HepG2 (cell line): ENCODE measurements around the gene PIGZ. TPM values are rescaled to one million over a fixed set of nuclear protein-coding genes. Genes with fewer than 3 reads are reported as not detected.
A peak's percentile ranks its signal among the peaks of the same experiment; 100 is the strongest.

Experiments used
- ELF1 ChIP-seq: sonication (generic); formaldehyde crosslinking; IDR thresholded peaks from 2 replicates; pipeline ENCODE4 v1.4.0; 2020; ENCODE audit warnings: missing genetic modification reagents
- ESRRA ChIP-seq: sonication (generic); formaldehyde crosslinking; IDR thresholded peaks from 2 replicates; pipeline ENCODE4 v1.5.1; 2020; ENCODE audit warnings: mild to moderate bottlenecking, low read depth, missing genetic modification reagents
- KAT7 ChIP-seq: IDR thresholded peaks from 2 replicates; pipeline ENCODE4 v1.6.1; 2018; ENCODE audit warnings: borderline replicate concordance, missing compliant biosample characterization
- MAZ ChIP-seq, 2 experiments: sonication (generic) in 1 of 2; formaldehyde crosslinking in 1 of 2; IDR thresholded peaks; 2 replicates each; pipeline versions ENCODE4 v1.5.0 to v1.6.1; 2012 to 2020; ENCODE audit warnings: low read depth in 2 of 2, mild to moderate bottlenecking in 2 of 2, borderline replicate concordance in 1 of 2, improper control_type of control experiment in 1 of 2, low read length in 1 of 2, missing genetic modification reagents in 1 of 2, moderate library complexity in 1 of 2
- REXO4 ChIP-seq: sonication (generic); formaldehyde crosslinking; IDR thresholded peaks from 2 replicates; pipeline ENCODE4 v1.8.0; 2022; ENCODE audit warnings: missing genetic modification reagents, mild to moderate bottlenecking, borderline replicate concordance
- SMAD1 ChIP-seq: sonication (generic); formaldehyde crosslinking; IDR thresholded peaks from 2 replicates; pipeline ENCODE4 v1.4.0; 2020; ENCODE audit warnings: missing genetic modification reagents, low read depth, mild to moderate bottlenecking, borderline replicate concordance
- SOX6 ChIP-seq, 2 experiments: fragments of 450-650 bp in 1 of 2; sonication (generic) in 1 of 2; formaldehyde crosslinking in 1 of 2; IDR thresholded peaks; 2 replicates each; pipeline versions ENCODE4 v1.4.0 to v1.6.1; 2017 to 2020; ENCODE audit warnings: antibody characterized with exemption in 1 of 2, mild to moderate bottlenecking in 1 of 2, missing genetic modification reagents in 1 of 2
- ZFYVE20 ChIP-seq: sonication (generic); formaldehyde crosslinking; IDR thresholded peaks from 2 replicates; pipeline ENCODE4 v1.8.0; 2023; ENCODE audit warnings: low read depth, mild to moderate bottlenecking, moderate library complexity, missing genetic modification reagents, borderline replicate concordance
- ZNF224 ChIP-seq: sonication (generic); formaldehyde crosslinking; IDR thresholded peaks from 2 replicates; pipeline ENCODE4 v1.5.0; 2020; ENCODE audit warnings: mild to moderate bottlenecking, missing genetic modification reagents
- ZNF234 ChIP-seq: sonication (generic); formaldehyde crosslinking; conservative IDR thresholded peaks from 2 replicates; pipeline ENCODE4 v1.5.1; 2020; ENCODE audit warnings: mild to moderate bottlenecking, missing genetic modification reagents
- polyA plus RNA-seq, 8 experiments: library from polyadenylated mRNA; depleted of rRNA in 3 of 8; stranded (reverse) in 7 of 8; unstranded in 1 of 8; fragments of >200 nt; fragmentation: Illumina TruSeq in 4 of 8; extraction: Trizol in 4 of 8; gene quantifications; 2 replicates each; pipeline versions ENCODE4 v1.2.1 to v1.2.3, GENCODE V29; 2011 to 2016; ENCODE audit warnings: low read depth in 4 of 8, missing spikeins in 1 of 8, mixed read lengths in 1 of 8; ENCODE audit not compliant: insufficient read depth in 1 of 8
- total RNA-seq, 5 experiments: library from RNA; depleted of rRNA; stranded (reverse); fragments of >200 nt; fragmentation: Illumina TruSeq; extraction: Trizol; gene quantifications; 2 replicates each; pipeline ENCODE4 v1.2.3, GENCODE V29; 2016; ENCODE audit warnings: low read depth in 1 of 5
- TF ChIP-seq, protein P1 (sequence below): IDR thresholded peaks from 2 replicates; pipeline ENCODE4 v1.6.1; 2012; ENCODE audit warnings: low read length, improper control_type of control experiment
- TF ChIP-seq, protein P2 (sequence below): sonication (generic); formaldehyde crosslinking; IDR thresholded peaks from 2 replicates; pipeline ENCODE4 v1.4.0; 2020; ENCODE audit warnings: missing genetic modification reagents, mild to moderate bottlenecking, borderline replicate concordance
- TF ChIP-seq, protein P3 (sequence below): IDR thresholded peaks from 2 replicates; pipeline ENCODE4 v1.6.1; 2016; ENCODE audit warnings: control low read depth

PIGZ gene
- total and polyA plus RNA-seq, 2 of the 13 experiments (the other 11 are each of a cell fraction or from before 2014, with no cell fraction given) = 4.7 to 60.5 TPM

DNA sequence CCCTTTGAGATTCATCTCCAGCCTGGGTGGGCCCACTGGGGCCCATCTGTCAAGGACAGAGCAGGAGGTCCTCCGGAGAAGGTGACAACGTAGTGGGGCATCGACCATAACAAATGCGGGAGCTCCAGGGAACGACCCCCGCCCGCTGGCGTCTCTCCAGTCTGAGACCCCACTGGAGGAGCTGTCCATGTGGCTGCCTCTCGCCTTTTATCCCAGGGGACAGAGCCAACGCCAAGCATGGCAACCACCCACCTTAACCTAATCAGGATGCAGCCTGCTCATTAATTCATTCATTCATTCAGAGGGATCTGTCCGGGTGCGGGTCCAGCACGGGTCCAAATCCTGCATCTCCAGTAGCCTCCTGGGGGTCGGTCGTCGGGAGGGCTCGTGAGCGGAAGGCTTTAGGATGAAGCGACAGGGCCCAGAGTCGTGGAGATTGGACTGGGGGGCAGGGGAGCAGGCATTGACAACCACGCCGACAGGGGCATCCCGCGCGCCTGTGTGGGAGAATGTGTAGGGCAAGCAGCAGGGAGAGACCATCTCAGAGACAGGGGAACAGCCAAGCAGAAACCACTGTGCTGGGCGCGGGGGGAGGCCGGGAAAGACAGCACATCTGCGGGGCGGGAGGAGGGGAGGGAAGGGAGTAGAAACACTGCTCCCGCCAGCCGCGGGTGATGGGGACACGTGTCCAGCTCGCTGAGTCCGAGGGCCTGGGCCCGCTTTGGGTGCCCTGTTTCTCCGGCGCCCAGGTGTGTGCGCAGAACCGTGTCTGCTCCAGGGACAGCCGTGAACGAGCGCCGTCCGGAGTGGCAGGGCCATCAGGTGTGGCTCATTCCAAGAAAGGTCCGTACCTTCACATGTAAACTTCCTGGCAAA lies 1.9 kb downstream of the PIGZ start (continued):
- TF ChIP-seq, protein P1, sequence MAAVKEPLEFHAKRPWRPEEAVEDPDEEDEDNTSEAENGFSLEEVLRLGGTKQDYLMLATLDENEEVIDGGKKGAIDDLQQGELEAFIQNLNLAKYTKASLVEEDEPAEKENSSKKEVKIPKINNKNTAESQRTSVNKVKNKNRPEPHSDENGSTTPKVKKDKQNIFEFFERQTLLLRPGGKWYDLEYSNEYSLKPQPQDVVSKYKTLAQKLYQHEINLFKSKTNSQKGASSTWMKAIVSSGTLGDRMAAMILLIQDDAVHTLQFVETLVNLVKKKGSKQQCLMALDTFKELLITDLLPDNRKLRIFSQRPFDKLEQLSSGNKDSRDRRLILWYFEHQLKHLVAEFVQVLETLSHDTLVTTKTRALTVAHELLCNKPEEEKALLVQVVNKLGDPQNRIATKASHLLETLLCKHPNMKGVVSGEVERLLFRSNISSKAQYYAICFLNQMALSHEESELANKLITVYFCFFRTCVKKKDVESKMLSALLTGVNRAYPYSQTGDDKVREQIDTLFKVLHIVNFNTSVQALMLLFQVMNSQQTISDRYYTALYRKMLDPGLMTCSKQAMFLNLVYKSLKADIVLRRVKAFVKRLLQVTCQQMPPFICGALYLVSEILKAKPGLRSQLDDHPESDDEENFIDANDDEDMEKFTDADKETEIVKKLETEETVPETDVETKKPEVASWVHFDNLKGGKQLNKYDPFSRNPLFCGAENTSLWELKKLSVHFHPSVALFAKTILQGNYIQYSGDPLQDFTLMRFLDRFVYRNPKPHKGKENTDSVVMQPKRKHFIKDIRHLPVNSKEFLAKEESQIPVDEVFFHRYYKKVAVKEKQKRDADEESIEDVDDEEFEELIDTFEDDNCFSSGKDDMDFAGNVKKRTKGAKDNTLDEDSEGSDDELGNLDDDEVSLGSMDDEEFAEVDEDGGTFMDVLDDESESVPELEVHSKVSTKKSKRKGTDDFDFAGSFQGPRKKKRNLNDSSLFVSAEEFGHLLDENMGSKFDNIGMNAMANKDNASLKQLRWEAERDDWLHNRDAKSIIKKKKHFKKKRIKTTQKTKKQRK = no peak
- TF ChIP-seq ELF1 (CRISPR knock-in tag) (no peak), REXO4 (no peak), ZNF234 (CRISPR knock-in tag) (no peak), ESRRA (CRISPR knock-in tag) (0 out of 2 replicates have a peak, but pooled peaks have one; percentile 46), ZNF224 (CRISPR knock-in tag) (no peak), MAZ (IDR thresholded peaks at IDR 0.05; ENCODE audit: borderline replicate concordance, low read depth, low read length) (no peak), MAZ (CRISPR knock-in tag; IDR thresholded peaks at IDR 0.05; ENCODE audit: low read depth) (peak; percentile 27; the same call in 1 of the 2 replicates), SMAD1 (CRISPR knock-in tag) (no peak), SOX6 (IDR thresholded peaks at IDR 0.05) (no peak), SOX6 (CRISPR knock-in tag; IDR thresholded peaks at IDR 0.05) (no peak), ZFYVE20 (CRISPR knock-in tag) (no peak), KAT7 (CRISPR knock-in tag) (no peak)
- TF ChIP-seq, protein P2, sequence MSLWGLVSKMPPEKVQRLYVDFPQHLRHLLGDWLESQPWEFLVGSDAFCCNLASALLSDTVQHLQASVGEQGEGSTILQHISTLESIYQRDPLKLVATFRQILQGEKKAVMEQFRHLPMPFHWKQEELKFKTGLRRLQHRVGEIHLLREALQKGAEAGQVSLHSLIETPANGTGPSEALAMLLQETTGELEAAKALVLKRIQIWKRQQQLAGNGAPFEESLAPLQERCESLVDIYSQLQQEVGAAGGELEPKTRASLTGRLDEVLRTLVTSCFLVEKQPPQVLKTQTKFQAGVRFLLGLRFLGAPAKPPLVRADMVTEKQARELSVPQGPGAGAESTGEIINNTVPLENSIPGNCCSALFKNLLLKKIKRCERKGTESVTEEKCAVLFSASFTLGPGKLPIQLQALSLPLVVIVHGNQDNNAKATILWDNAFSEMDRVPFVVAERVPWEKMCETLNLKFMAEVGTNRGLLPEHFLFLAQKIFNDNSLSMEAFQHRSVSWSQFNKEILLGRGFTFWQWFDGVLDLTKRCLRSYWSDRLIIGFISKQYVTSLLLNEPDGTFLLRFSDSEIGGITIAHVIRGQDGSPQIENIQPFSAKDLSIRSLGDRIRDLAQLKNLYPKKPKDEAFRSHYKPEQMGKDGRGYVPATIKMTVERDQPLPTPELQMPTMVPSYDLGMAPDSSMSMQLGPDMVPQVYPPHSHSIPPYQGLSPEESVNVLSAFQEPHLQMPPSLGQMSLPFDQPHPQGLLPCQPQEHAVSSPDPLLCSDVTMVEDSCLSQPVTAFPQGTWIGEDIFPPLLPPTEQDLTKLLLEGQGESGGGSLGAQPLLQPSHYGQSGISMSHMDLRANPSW (CRISPR knock-in tag) = no peak
- TF ChIP-seq, protein P3, sequence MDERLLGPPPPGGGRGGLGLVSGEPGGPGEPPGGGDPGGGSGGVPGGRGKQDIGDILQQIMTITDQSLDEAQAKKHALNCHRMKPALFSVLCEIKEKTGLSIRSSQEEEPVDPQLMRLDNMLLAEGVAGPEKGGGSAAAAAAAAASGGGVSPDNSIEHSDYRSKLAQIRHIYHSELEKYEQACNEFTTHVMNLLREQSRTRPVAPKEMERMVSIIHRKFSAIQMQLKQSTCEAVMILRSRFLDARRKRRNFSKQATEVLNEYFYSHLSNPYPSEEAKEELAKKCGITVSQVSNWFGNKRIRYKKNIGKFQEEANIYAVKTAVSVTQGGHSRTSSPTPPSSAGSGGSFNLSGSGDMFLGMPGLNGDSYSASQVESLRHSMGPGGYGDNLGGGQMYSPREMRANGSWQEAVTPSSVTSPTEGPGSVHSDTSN (CRISPR knock-in tag) = no peak
